Kasumi-1 (cell line): Measurements from ENCODE around the gene HMG20B.

Experiments used
- DNase-seq, 2 experiments: peaks; one replicate each; lab custom pipeline; 2025; lab: John Stamatoyannopoulos, UW

Gene HMG20B

DNA sequence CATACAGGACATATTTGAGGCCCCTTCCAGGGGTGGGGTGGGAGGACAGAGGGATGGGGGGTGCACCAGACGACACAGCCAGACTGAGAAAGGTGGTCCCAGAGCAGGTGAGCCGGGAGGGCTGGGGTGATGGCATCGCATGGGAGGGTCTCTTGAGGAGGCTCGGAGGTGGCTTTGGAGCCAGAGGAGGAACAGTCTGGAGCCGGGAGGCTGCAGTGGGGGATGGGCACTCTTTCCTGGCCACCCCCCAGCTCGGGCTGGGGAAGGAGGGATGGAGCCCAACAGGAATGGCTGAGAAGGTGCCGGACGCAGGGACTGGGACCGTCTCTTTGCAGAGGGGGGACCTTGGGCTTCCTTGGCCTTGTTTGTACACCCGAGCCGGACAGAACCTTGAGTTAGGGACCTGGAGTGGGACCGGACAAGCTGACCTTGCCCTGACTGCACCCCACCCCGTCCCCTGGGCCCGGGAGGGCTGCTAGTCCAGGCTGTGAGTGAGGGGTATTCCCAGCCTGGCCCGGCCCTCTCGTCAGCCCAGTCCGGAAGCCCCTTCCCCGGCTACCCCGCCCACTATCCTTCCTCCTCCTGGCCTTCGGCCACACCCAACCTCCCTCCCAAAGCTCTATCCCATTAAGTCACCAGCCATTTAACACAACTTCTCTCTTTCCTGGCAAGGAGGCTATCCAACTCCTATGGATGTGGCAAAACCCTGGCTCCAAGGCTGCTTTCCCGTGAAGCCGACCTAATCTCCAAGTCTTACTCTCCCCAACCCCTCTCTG lies 34.7 kb downstream of the HMG20B start:
- DNase-seq: peak in 1 of 2 experiments; percentile 34

DNA sequence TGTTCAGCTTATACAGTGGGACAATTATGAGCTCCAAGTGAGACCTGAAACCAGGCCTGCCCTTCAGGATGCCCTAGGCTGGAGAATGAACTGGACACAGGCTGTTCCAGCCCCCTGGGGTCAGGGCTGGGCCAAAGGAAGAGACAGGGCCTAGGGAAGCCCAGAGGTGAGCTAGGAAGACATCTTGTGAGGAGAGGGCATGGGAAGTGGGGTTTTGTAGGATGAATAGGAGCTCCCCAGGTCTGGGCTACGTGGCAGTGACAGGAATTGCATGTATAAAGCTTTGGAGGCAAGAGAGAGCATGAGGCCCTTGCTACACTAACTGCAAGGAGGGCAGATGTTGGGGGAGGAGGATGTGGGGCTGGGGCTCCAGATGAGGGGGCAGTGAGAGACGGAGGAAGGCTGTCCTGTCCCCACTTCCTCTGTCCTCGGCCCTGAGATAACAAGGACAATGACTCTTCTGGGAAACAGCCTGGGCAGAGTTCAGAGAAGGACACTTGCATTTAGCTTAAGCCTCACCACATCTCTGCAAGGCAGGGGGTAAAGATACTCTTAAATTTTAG lies 35.4 kb downstream of the HMG20B start:
- peak; percentile 76 to 85 for DNase-seq

DNA sequence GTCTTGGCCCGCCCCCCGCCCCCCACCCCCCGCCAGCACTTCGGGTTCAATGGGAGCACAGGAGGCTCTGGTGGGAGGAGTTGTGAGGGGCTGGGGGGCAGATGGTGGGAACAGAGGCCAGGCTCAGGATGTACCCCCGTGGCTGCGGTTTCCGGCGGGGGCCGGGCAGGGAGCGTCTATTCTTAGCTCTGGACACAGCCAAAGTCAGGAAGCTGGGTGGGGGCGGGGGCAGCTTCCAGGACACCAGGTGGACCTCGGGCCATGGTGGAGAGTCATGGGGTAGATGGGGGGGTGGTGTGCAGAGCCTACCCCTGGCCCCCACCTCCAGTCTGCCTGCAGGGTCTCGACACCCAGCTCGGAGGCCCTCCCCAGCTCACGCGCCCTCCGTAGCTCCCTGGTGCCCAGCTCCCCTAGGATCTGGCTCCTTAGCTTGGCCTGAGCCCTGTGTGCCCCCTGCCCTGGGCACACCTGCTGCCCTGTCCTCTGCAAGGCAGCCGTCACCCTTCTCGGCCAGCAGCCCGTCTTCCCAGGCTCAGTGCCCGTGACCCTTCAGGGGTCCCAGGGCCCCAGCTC lies 36.1 kb downstream of the HMG20B start:
- DNase-seq: peak; percentile 87 to 94

DNA sequence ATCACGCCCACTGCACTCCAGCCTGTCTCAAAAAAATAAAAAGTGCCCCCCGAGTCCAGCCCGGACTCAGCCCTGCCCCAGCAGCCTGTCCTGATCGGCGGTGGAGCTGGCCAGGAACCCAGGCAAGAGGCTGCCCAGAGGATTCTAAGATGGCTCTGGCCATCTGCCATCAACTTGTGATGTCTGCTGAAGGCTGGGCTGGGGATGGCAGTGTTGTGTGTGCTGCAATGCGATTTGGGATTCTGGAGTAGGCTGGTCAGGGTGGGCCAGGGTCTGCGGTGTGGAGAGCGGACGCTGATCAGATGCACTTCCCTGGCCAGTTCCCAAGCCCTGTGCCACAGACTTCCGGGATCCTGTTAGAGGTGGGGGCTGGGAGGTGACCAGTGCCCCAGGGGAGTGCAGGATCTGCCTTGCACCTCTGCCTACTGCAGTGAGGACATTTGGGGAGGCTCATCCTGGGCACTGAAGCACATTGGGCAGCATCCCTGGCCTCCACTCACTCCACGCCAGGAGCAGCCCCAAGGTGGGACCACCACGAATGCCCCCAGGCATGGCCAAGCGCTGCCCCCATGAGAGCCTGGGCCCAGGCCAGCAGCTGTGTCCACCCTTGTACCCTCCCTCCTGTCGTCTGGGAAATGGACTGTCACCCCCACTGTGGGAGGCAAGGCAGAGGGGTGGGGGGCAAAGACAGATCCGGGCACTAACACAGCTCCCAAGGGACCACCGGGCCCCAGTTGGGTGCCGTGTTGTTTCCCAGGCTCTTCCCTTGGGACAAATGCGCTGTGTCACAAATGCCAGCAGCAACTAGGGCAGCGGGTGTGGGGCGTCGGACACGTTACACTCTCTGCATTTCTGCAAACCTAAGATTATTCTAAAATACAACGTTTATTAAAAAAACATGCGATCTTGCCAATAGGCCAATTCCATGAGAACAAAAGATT lies 37.3 kb downstream of the HMG20B start:
- no peak for DNase-seq

DNA sequence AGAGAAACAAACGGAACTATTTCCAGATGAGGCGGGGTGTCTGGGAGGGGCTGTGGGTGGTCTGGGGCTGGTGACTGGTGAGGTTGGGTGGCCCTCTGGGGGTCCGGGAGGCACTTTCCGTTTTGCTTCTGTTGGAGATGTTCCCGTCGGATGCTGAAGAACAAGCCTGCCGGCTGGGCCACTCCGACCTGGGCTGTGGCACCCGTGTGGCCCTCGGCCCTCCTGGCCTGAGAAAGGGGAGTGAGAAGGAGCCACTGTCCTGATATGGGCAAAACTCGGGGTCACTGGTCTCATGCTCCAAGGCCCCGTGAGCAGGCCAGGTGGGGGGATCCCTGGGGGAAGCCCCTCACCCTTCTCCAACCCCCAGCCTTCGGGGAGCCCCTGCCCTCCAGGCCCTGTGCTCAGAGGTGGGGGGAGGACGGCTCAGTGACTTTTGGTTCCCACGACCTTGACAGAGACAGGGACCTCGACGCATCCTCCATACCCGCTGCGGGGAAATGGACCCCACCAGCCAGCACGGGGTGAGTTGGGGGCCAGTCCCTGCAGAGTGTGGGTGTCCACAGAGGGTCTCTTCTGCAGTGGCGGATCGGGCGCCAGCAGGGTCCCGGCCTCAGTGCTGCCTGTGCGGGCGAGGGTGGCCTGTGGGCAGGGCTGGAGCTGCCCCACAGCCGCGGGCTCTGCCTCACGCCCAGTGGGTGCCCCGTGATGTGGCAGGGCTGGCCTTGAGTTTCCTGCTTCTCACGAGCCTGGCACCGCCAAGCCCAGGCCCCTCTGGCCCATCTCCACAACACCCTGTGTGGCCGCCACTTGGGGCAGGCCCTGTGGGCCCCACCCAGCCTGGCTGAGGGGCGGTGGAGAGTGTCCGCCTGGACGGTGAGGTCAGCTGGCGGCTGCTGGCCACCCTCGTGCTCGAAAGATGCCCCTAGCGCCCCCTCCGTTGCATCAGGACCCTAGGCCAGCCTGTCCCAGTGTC lies 38.3 kb downstream of the HMG20B start:
- DNase-seq: no peak

DNA sequence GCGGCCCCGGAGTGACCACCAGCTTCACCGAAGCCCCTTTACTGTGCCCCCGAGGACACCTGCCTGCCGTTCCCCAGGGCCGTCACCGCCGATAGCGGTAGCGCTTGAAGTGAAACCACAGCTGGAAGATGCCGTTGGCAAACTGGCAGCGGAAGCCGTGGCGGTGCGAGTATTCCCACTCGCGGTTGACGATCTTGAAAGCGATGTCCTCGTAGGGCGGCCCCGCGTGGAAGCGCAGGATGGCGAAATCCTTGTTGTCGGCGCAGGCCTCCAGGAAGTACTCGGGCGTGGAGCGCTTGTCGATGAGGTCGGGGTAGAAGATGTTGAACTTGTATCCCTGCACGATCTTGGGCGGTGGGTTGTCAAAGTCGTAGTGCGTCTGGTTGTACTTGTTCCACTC lies 39.1 kb downstream of the HMG20B start:
- DNase-seq: no peak

DNA sequence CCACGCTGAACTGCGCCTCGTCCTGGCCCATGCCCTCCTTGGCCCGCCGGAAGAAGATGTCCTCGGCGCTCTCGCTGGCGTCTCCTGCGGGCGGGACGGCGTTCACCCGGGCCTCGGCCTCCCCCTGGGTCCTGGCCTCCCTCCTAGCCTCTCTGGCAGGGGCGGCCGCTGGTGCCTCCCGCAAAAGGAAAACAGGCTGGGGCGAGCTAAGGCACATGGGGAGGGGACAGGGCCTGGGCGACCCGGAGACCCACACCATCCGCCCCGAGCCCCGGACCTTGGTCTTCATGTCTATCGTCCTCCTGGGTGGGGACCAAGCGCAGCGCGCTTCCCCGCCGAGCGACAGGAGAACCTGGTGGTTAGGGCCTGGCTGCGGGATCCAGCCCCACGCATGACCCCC lies 39.6 kb downstream of the HMG20B start:
- no peak for DNase-seq

DNA sequence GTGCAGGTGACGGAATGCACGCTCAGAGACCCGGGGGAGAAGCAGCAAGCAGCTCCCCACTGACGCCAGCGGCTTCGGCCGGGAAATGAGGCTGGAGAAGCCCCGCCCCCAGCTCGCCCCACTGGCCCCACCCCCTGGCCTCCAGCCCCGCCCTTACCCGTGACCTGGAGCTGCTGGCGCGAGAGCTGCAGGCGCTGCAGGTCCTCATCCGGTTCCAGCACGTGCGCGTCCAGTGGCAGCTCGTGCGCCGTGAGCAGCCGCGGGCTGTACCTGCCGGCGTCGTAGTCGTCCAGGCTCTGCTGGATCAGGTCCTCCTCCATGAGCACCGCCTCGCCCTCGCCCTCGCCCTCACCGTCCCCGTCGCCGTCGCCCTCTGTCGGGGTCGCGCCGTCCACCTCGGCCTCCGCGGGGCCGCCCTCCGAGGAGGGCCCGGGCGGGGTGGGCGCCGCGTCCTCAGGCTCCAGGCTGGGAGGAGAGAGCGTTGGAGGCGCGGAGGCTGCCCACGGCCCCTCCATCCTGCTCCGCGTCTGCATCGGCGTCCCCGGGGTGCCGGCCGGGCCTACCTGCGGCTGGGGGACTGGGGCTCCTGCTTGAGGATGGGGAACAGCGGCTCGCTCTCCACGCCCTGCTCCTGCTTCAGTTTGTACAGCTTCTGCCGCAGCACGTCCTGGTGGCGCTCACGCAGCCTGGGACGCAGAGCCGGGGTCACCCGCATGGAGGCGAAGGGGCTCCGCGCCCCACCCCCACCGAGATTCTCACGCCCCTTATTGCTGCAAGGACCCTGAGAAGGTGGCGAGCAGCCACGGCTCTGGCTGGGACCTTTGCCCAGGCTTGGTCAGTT lies 40.4 kb downstream of the HMG20B start:
- no peak for DNase-seq

DNA sequence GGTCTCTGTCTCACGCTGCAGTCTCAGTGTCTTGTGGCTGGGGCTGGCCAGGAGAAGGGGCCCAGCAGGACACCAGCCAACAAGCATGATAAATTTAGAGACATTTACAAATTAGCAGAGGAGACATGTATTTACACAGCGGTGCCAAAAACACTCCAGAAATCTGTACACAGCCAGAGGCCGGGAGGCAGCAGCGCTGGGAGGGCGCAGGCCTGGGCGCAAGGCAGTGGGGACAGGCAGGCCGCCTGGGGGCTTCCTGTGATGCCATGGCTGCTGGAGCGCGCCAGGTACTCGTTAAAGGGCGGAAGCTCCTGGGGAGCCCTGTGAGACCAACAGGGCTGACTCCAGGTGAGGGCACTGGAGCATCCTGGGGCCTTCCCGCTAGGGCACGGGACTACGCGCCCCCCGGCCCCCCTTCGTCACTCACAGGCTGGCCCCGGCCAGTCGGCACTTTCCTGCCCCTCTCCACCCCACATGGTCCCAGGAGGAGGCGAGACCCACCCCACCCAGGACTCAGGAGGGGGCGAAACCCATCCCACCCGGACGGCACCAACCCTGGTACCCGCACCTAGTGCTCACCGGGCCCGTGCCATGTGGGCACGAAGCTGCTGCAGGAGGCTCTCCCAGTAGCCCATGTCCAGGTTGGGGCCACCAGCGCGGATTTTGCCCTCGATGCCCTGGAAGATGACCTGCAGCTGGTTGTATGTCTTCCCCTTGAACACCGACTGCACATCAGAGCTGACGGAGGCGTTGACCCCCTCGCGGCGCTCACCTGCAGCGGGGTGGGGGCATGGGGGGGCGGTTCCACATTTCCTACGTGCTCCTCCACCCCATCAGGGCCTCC lies 41.3 kb downstream of the HMG20B start:
- no peak for DNase-seq

DNA sequence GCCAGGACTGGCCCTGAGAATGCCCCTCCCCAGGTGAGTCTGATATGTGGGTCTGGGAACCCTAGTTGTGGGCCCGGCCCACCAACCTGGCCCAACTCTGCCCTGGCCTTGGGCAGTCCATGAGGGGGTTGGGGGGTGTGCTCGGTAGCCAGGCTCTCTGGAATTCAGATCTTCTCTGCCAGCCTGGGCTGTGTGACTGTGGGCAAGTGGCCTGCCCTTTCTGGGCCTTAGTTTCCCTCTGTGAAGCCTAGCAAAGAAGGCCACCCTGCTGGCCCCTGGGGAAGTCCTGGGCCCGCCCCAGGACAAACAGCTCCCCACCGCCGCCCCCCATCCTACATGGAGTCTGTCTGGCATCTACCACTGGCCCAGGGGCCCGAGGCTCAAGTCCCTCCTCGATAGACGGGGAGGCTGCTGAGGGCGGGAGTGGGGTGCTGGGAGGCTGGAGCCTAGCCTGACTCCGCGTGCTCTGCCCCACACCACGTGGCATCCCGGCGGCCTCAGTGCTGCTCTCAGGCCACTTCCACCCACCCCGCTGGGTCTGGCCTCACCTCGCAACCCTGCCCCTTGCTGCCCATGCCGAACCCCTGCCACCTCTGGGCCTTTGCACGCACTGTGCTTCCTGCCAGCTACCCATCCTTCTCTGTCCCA lies 42.2 kb downstream of the HMG20B start:
- DNase-seq: no peak

DNA sequence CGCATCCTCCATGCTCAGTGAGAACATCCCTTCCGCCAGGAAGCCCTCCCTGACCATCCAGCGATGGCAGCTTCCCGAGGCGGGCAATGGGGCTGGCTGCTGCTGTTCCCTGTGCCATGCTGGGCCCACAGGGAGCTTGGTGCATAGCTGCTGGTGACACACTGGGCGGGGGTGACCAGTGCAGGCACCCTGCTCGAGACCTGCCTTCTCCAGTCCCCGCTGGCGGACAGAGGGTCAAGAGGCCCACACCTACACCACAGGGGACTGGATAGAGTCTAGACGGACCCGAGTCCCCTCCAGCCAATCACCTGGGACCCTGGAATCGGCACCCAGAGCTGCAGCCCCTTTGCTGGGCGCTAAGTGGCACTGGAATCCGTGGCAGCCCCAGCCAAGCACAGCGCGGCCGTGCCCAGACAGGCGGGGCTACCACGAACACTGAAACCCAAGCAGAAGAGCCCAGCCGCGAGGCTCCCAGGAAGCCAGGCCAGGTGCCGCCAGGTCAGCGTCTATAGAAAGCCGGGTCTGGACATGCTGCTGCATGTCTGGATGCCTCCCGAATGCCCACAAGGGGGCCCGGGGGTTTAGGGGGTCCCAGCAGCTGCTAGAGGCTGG lies 42.9 kb downstream of the HMG20B start:
- DNase-seq: no peak

DNA sequence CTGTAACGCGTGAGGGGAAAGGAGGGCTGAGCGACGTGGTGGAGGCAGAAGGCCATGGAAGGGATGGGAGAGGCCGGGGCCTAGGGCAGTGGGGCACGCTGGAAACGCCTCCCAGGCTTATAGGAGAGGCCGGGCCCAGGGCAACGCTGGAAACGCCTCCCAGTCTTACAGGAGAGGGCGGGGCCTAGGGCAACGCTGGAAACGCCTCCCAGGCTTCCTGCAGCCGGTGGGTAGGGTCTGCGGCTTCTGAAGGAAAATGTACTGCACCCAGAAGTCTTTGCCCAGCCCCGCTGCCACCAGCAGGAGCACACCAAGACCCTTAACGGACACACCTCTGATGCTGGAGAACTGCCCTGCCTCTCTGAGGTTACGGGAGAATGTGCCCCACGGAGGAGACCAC lies 44.7 kb downstream of the HMG20B start:
- peak; percentile 19 to 20 for DNase-seq

DNA sequence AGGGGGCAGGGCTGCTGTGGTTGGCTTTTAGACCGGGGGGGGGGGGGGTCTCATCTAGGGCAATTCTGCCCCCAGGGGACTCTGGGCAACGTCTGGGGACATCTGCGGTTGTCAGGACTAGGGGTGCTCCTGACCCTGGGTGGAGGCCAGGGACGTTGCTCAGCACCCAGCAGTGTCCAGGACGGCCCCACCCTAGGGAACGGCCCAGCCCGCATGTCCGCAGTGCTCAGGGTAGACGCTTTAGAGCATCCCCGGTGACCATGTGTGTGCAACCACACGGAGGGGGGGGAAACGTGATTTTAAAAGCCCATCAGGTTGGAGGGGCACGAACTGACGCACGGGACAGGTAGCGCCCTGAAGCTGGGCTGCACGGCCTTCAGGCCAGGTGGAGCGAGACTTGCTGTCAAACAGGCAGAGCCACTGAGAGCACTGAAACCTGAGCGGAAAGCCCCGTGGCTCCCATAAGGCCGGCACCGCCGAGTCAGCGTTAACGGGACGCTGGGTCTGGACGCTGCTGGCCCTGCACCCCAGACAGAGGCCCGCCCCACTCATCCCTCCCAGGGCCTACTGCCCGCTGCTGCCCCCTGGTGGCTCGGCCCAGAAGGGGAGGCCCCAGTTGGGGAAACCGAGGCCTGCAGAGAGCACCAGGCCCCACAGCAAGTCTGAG lies 45.5 kb downstream of the HMG20B start:
- no peak for DNase-seq

DNA sequence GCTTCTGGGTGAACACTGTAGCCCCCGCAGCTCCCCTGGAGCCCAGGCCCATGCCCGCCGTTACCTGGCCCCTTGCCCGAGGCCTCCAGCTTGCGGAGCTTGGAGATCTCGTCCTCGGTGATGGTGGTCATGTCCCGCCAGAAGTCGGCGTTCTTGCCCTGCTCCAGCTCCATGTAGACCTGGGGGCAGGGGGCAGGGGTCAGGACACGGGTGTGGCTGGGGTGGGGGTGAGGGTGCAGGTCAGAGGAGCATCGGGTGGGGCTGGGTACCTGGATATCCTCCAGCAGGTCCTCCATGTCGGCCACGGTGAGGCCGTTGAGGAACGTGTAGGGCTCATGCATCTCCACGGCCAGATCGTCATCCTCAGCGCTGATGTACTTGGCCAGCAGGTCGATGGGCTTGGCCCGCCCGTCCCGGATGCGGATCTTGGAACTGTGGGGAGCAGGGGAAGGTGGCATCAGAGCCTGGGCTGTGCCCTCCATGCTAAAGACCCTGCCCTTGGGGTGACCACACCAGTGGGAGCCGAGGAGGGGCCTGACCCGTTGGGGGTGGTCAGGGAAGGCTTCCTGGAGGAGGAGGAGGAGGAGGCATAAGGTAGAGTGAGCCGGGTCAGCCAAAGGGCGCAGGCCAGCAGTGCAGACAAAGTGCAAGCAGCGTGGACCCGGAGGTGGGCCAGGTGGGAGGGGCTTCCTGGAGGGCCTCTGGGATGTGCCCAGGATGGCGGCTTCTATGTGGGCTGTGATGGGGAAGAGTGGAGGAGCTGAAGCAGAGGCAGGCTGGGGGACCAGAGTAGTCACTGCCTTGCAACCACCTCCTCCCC lies 46.3 kb downstream of the HMG20B start:
- DNase-seq: no peak

DNA sequence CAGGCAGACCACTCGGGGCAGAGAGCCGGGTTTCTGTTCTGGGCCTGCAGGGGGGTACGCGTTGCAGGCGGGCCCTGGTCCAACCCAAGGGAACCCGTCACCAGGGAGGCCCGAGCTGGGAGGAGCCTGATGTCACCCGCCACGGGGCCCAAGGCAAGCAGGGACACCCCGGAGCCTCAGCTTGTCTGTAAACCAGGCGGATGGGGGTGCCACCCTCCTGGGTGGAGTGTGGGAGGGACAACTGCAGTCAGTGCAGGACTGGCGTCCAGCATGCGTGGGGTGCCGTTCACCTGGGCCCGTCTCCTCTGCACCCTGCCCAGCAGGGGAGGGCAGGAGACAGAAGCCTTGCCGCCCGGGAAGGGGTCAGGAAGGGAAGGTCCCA lies 46.9 kb downstream of the HMG20B start:
- DNase-seq: no peak

DNA sequence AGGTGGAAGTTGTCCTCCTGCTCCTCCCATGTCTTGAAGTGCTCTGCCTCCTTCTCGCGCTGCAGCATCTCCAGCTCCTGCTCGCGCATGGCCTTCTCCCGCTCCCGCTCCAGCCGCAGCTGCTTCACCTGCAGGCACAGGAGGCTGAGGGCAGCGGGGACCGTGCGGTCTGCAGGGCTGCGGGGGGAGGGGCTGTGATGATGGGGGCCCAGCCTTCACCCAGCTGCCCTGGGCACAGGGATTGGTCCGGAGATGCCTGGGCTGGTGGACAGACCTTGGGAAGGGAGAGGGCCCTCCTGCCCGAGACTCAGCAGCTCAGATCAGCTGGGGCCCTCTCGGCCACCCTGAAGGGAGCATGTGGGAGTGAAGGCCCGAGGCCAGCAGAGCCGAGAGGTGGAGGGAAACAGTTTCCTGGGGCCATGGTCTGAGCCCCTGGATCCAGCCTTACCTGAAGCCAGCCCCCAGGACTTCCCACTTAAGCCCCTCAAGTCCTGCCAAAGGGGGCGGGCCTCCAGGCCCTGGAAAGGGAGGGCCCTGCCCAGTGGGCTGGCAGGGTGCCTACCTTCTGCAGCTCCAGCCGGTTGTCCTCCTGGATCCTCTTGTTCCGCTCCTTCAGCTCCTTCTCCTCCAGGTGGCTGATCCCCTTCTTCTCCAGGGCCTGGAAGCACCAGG lies 47.5 kb downstream of the HMG20B start:
- DNase-seq: no peak
